Hepatocyte (in vitro differentiated cells): ENCODE results near the gene GVQW3. TPM values are rescaled to one million over a fixed set of nuclear protein-coding genes. Genes with fewer than 3 reads are reported as not detected.

Experiments
- DNase-seq: peaks from one replicate; pipeline ENCODE4 v3.0.0-alpha.2; 2016; ENCODE audit warnings: low spot score
- H2AFZ ChIP-seq: fragments of 200-600 bp; sonication (generic); 2 replicates; pipeline ENCODE4 v1.6.0; 2016; ENCODE audit warnings: antibody characterized with exemption, mild to moderate bottlenecking
- H3K27ac ChIP-seq: fragments of 200-600 bp; sonication (generic); 2 replicates; pipeline ENCODE4 v1.5.1; 2016; ENCODE audit warnings: mild to moderate bottlenecking
- H3K27me3 ChIP-seq: fragments of 200-600 bp; sonication (generic); 2 replicates; pipeline ENCODE4 v1.6.1; 2016
- H3K36me3 ChIP-seq: fragments of 200-600 bp; sonication (generic); replicated peaks from 2 replicates; pipeline ENCODE4 v1.5.1; 2016; ENCODE audit warnings: low read depth; ENCODE audit not compliant: insufficient read depth
- H3K4me1 ChIP-seq: fragments of 200-600 bp; sonication (generic); 2 replicates; pipeline ENCODE4 v1.5.1; 2016; ENCODE audit warnings: mild to moderate bottlenecking, moderate library complexity; ENCODE audit not compliant: insufficient read depth
- H3K4me2 ChIP-seq: fragments of 200-600 bp; sonication (generic); 2 replicates; pipeline ENCODE4 v1.6.0; 2016
- H3K4me3 ChIP-seq: fragments of 200-600 bp; sonication (generic); 2 replicates; pipeline ENCODE4 v1.5.1; 2016; ENCODE audit warnings: mild to moderate bottlenecking
- H3K79me2 ChIP-seq: fragments of 200-600 bp; sonication (generic); 2 replicates; pipeline ENCODE4 v1.6.0; 2017; ENCODE audit warnings: mild to moderate bottlenecking
- H3K9me2 ChIP-seq: fragments of 200-600 bp; sonication (generic); replicated peaks from 2 replicates; pipeline ENCODE4 v1.6.0; 2017; ENCODE audit warnings: mild to moderate bottlenecking; ENCODE audit not compliant: insufficient read depth
- H3K9me3 ChIP-seq: fragments of 200-600 bp; sonication (generic); 2 replicates; pipeline ENCODE4 v1.5.1; 2016; ENCODE audit warnings: low read depth, mild to moderate bottlenecking
- H4K20me1 ChIP-seq: fragments of 200-600 bp; sonication (generic); 2 replicates; pipeline ENCODE4 v1.6.0; 2016; ENCODE audit warnings: mild to moderate bottlenecking; ENCODE audit not compliant: insufficient read depth, poor library complexity, severe bottlenecking
- EZH2 ChIP-seq: fragments of 200-600 bp; sonication (generic); IDR thresholded peaks from 2 replicates; pipeline ENCODE4 v1.6.1; 2016; ENCODE audit warnings: antibody characterized with exemption, mild to moderate bottlenecking, borderline replicate concordance
- EZH2phosphoT487 ChIP-seq: fragments of 200-600 bp; sonication (generic); IDR thresholded peaks from one replicate; pipeline ENCODE4 v1.6.1; 2018; ENCODE audit warnings: antibody characterized with exemption, mild to moderate bottlenecking, low read depth, moderate library complexity; ENCODE audit not compliant: unreplicated experiment, severe bottlenecking
- WGBS: methylation state at CpG from one replicate; pipeline ENCODE4 v1.1.6; 2016; ENCODE audit warnings: low lambda C conversion rate; ENCODE audit errors: missing lambda C conversion rate; 5-methylcytosine and 5-hydroxymethylcytosine counted together
- polyA plus RNA-seq: library from polyadenylated mRNA; unstranded; fragments of >200 nt; fragmentation: Nextera tagmentation; extraction: Ambion mirVana; gene quantifications from 2 replicates; pipeline ENCODE4 v1.2.1, GENCODE V29; 2016
- total RNA-seq: library from RNA; depleted of rRNA; stranded (reverse); fragments of >200 nt; gene quantifications from 2 replicates; pipeline ENCODE4 v1.2.3, GENCODE V29; 2014
- TF ChIP-seq, protein P1 (sequence below): fragments of 200-600 bp; sonication (generic); IDR thresholded peaks from 2 replicates; pipeline ENCODE4 v1.5.1; 2016; ENCODE audit warnings: antibody characterized with exemption, mild to moderate bottlenecking; ENCODE audit not compliant: poor library complexity

Gene GVQW3
- total and polyA plus RNA-seq, 2 experiments from 2014 or later = 0.36 to 6.0 TPM

DNA sequence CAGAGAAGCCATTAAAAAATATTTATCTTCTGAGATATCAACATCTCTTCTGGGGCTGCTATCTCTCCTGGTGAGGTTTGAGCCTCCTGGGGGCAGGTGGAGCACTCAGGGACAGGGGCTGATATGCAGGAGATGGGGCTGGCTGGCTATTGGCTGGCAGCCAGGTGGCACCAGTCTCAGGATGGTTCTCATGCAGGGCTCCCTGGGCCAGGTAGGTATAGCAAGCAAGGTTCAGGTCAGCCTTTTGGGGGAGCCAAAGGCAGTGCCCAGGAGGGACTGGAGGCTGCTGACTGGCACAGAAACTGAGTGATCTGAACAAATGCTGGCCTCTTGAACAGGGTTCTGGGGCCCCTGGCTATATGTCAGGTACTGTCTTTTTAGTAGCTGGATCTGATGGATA lies 34.0 kb downstream of the GVQW3 start:
- TF ChIP-seq, protein P1, sequence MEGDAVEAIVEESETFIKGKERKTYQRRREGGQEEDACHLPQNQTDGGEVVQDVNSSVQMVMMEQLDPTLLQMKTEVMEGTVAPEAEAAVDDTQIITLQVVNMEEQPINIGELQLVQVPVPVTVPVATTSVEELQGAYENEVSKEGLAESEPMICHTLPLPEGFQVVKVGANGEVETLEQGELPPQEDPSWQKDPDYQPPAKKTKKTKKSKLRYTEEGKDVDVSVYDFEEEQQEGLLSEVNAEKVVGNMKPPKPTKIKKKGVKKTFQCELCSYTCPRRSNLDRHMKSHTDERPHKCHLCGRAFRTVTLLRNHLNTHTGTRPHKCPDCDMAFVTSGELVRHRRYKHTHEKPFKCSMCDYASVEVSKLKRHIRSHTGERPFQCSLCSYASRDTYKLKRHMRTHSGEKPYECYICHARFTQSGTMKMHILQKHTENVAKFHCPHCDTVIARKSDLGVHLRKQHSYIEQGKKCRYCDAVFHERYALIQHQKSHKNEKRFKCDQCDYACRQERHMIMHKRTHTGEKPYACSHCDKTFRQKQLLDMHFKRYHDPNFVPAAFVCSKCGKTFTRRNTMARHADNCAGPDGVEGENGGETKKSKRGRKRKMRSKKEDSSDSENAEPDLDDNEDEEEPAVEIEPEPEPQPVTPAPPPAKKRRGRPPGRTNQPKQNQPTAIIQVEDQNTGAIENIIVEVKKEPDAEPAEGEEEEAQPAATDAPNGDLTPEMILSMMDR = no peak
- TF ChIP-seq EZH2phosphoT487 (no peak), EZH2 (no peak)
- H3K9me2 ChIP-seq = no peaks in the 10 kb centered on the region
- H3K27ac ChIP-seq = no peak overlapping the region

DNA sequence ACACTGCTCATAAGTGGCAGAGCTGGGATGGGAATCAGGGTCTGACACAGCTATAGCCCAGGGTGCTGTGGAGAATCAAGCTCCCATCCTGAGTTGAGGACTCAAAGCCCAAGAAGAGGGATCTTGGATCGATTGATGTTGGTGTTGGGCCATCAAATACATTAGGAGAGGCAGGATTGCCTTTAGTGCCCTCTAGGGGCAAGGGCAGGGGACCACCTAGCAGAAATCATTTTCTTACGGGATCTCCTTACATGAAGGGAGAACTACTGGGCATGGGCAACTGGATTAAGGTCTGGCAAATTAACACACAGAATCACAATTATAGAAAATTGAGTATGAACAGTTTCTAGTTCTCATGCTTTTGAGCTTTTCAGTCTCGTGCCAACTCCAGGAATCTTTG lies 38.8 kb downstream of the GVQW3 start:
- DNase-seq = no peak
- TF ChIP-seq EZH2phosphoT487 (no peak), EZH2 (no peak)
- TF ChIP-seq, protein P1 = no peak
- no peaks in the 10 kb centered on the region for H3K9me3 ChIP-seq
- no peaks in the 10 kb centered on the region for H3K27me3 ChIP-seq
- no peak overlapping the region for H3K4me2 ChIP-seq
- no peaks in the 10 kb centered on the region for H3K79me2 ChIP-seq
- H4K20me1 ChIP-seq = no peaks in the 10 kb centered on the region
- H3K9me2 ChIP-seq = no peaks in the 10 kb centered on the region
- H3K27ac ChIP-seq = no peak overlapping the region
- no peak overlapping the region for H3K4me3 ChIP-seq
- H3K4me1 ChIP-seq = no peaks in the 10 kb centered on the region
- H2AFZ ChIP-seq = no peak overlapping the region
- 78% methylated on average over 3 of the region's 3 CpGs for WGBS
- H3K36me3 ChIP-seq = no peaks in the 10 kb centered on the region

More for the DNA sequence above, 34.0 kb downstream of the GVQW3 start:
- no peaks in the 10 kb centered on the region for H4K20me1 ChIP-seq
- H3K79me2 ChIP-seq = no peaks in the 10 kb centered on the region
- no peak for DNase-seq
- H2AFZ ChIP-seq = no peak overlapping the region
- H3K4me2 ChIP-seq = no peak overlapping the region
- H3K36me3 ChIP-seq = no peaks in the 10 kb centered on the region
- H3K4me3 ChIP-seq = no peak overlapping the region
- no peaks in the 10 kb centered on the region for H3K27me3 ChIP-seq
- no peaks in the 10 kb centered on the region for H3K9me3 ChIP-seq
- H3K4me1 ChIP-seq = no peaks in the 10 kb centered on the region

DNA sequence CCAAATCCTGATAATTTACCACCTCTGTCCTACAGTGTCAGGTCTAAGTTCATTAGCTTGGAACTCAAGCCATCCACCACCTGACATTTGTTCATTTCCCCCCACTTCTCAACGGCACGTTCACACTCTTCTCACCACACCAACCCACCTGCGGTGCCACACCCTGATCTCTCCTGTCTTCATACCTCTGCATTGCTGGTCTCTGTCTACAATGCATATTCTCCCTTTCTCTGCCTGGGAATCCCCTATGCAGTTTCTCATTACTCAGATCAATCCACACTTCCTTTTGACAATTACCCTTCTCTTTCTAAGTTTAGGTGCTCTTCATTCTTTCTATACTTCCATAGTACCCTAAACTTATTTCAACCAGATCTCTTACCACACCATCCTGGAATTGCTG lies 43.3 kb downstream of the GVQW3 start:
- no peaks in the 10 kb centered on the region for H3K9me2 ChIP-seq
- no peak for TF ChIP-seq EZH2phosphoT487
- TF ChIP-seq, protein P1 = no peak
- no peak for TF ChIP-seq EZH2
- no peak overlapping the region for H3K4me3 ChIP-seq
- no peaks in the 10 kb centered on the region for H3K4me1 ChIP-seq
- H3K27me3 ChIP-seq = no peaks in the 10 kb centered on the region
- H3K36me3 ChIP-seq = no peaks in the 10 kb centered on the region
- no peak overlapping the region for H2AFZ ChIP-seq
- no peaks in the 10 kb centered on the region for H3K9me3 ChIP-seq
- no peak overlapping the region for H3K27ac ChIP-seq
- WGBS = 67% methylated on average over 3 of the region's 3 CpGs
- H3K4me2 ChIP-seq = no peak overlapping the region
- no peaks in the 10 kb centered on the region for H3K79me2 ChIP-seq
- H4K20me1 ChIP-seq = no peaks in the 10 kb centered on the region
- DNase-seq = no peak

DNA sequence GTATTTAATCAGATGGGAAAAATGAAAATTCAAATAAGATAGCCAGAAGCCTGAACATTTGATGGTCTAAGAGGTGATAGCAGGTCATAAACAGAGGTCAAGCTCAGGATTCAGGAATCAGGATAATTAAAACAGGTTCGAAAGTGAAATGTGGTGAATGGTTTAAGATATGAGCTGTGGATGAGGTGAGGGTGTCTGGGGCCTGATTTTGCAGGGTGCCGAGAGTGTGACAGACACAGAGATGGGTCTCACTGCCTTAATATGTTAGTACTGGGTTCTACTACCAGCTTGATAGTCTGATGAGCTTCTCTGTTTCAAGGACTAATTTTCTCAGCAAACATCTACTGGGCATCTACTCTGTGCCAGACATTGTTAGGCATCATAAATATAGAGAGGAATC lies 43.8 kb downstream of the GVQW3 start:
- Histone ChIP-seq H3K9me2 (no peaks in the 10 kb centered on the region), H3K4me2 (no peak overlapping the region), H2AFZ (no peak overlapping the region), H4K20me1 (no peaks in the 10 kb centered on the region), H3K9me3 (no peaks in the 10 kb centered on the region), H3K79me2 (no peaks in the 10 kb centered on the region), H3K4me1 (no peaks in the 10 kb centered on the region), H3K27ac (no peak overlapping the region), H3K27me3 (no peaks in the 10 kb centered on the region), H3K36me3 (no peaks in the 10 kb centered on the region), H3K4me3 (no peak overlapping the region)
- TF ChIP-seq, protein P1 = no peak
- no peak for TF ChIP-seq EZH2
- no peak for TF ChIP-seq EZH2phosphoT487
- 86% methylated on average over 2 of the region's 2 CpGs for WGBS
- DNase-seq = no peak
